Left ventricle myocardium inferior (tissue), 1 donor: Measurements from ENCODE around the gene NBAS. TPM values are rescaled to one million over a fixed set of nuclear protein-coding genes. Genes with fewer than 3 reads are reported as not detected.
"Not testable (repeated sequence)": the region's sequence is repeated elsewhere in the genome, so short reads cannot be mapped to it uniquely, and the experiment has no call there.

Source experiments
- DNase-seq: peaks from one replicate; pipeline ENCODE4 v3.0.0-alpha.2; 2020
- H3K27ac ChIP-seq: fragments of 200-600 bp; replicated peaks from 2 replicates; pipeline ENCODE4 v1.8.0; 2021
- H3K27me3 ChIP-seq: fragments of 200-600 bp; 2 replicates; pipeline ENCODE4 v1.8.0; 2021; ENCODE audit warnings: low read depth
- H3K36me3 ChIP-seq: fragments of 200-600 bp; 2 replicates; pipeline ENCODE4 v1.8.0; 2021
- H3K4me1 ChIP-seq: fragments of 200-600 bp; 2 replicates; pipeline ENCODE4 v1.8.0; 2021
- H3K4me3 ChIP-seq: fragments of 200-600 bp; 2 replicates; pipeline ENCODE4 v1.8.0; 2021; ENCODE audit warnings: mild to moderate bottlenecking, moderate library complexity
- H3K9me3 ChIP-seq: fragments of 200-600 bp; replicated peaks from 2 replicates; pipeline ENCODE4 v1.8.0; 2021
- intact Hi-C: fragments of 100-400 bp; cut with micrococcal nuclease; formaldehyde crosslinking; loops from one replicate; pipeline ENCODE4 v1.11.0; 2022
- total RNA-seq: library from RNA; stranded (reverse); fragmentation: NEBNext Ultra II Directional; extraction: Animal tissue kit (Norgen Biotek cat#: 25700); gene quantifications from one replicate; pipeline ENCODE4 v1.2.1, GENCODE V29; 2021
- TF ChIP-seq, protein P1 (sequence below): fragments of 200-600 bp; IDR thresholded peaks from 2 replicates; pipeline ENCODE4 v1.8.0; 2021; ENCODE audit warnings: antibody characterized with exemption, mild to moderate bottlenecking, borderline replicate concordance
- donor health status: DM: no; HTN: yes; CAD: no; lungs with severe emphysema.

NBAS gene
- total RNA-seq, 1 donor from 2014 or later, result 50.6 TPM

DNA sequence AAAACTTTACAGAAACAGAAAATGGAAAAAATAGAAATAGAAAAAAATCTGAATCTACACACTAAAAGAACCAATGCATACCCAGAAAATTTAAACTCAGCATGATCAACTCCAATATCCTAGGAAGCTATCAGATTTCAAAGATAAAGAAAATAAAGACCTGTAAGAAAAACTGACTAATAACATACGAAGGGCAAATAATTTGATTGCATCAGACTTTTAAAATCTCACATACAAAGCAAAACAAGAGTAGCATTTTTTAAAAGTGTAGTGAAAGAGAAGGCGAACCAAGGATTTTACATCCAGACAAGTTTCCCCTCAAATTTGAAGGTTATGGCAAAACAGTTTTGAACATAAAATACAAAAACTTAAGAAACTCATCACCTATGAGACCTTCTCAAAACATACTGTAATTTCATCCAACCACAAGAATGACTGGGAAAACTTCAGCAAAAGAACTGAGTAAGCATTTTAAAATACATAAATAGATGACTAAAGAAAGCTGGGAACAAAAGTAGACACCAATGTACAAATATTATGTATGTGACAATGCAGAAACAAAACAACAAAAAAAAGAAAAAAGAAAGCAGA lies 54.8 kb downstream of the NBAS start:
- Histone ChIP-seq H3K27me3 (no peaks in the 10 kb centered on the region), H3K4me1 (no peaks in the 10 kb centered on the region), H3K9me3 (no peaks in the 10 kb centered on the region), H3K4me3 (no peak overlapping the region), H3K27ac (no peak overlapping the region), H3K36me3 (peaks cover 48% of the 10 kb centered on the region)
- DNase-seq, result no peak
- TF ChIP-seq, protein P1, sequence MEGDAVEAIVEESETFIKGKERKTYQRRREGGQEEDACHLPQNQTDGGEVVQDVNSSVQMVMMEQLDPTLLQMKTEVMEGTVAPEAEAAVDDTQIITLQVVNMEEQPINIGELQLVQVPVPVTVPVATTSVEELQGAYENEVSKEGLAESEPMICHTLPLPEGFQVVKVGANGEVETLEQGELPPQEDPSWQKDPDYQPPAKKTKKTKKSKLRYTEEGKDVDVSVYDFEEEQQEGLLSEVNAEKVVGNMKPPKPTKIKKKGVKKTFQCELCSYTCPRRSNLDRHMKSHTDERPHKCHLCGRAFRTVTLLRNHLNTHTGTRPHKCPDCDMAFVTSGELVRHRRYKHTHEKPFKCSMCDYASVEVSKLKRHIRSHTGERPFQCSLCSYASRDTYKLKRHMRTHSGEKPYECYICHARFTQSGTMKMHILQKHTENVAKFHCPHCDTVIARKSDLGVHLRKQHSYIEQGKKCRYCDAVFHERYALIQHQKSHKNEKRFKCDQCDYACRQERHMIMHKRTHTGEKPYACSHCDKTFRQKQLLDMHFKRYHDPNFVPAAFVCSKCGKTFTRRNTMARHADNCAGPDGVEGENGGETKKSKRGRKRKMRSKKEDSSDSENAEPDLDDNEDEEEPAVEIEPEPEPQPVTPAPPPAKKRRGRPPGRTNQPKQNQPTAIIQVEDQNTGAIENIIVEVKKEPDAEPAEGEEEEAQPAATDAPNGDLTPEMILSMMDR, result no peak
- intact Hi-C loops, result no loop called here

DNA sequence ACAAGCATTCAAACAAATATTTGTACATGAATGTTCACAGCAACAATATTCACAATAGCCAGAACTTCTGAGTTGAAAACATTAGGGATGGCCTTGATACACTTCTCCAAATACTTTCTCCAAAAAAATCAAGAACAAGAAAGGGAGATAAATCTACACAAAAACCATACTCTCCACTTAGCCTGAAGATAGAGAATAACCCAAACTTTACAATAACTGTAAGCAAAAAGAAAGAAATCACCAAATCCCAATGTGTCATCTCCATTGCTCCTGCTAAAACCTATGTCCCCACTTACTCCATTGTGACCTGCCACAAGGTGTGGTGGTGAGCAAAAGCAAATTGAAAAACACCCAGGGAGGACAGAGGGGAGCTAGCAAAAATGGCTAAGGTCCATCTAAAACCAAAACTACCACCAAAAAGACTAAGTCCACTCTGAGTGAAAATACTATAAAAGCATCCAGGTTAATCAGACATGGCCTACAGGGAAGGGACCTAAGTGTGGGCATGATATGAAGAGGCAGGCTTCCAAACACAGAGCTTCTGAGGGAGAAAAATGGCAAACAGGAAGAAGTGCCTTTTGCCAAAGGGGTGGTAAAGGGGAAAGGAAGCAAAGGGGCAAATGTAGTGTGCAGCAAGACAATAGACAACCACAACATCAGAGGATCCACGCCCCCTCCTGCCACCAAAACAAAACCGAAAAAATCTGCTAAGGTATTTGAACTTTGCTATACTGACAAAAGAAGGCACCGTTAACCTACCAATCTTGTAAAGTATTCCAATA lies 56.1 kb downstream of the NBAS start:
- TF ChIP-seq, protein P1, result no peak
- no peak overlapping the region for H3K4me3 ChIP-seq
- no peaks in the 10 kb centered on the region for H3K9me3 ChIP-seq
- peaks cover 38% of the 10 kb centered on the region for H3K36me3 ChIP-seq
- intact Hi-C loops, result no loop called here
- H3K4me1 ChIP-seq, result no peaks in the 10 kb centered on the region
- no peaks in the 10 kb centered on the region for H3K27me3 ChIP-seq
- DNase-seq, result no peak
- H3K27ac ChIP-seq, result no peak overlapping the region

DNA sequence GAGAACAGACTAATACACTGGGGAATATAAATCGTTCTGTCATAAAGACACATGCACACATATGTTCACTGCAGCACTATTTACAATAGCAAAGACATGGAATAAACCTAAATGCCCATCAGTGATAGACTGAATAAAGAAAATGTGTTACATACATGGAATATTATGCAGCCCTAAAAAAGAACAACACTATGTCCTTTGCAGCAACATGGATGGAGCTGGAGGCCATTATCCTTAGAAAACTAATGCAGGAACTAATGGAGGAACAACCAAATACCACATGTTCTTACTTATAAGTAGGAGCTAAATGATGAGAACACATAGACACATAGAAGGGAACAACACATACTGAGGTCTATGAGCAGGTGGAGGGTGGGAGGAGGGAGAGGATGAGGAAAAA lies 61.9 kb downstream of the NBAS start:
- intact Hi-C loops, DNase-seq, H3K9me3 ChIP-seq, H3K4me3 ChIP-seq, H3K27ac ChIP-seq, H3K4me1 ChIP-seq, H3K27me3 ChIP-seq: not testable (repeated sequence)
- H3K36me3 ChIP-seq, result peaks cover 41% of the 10 kb centered on the region

DNA sequence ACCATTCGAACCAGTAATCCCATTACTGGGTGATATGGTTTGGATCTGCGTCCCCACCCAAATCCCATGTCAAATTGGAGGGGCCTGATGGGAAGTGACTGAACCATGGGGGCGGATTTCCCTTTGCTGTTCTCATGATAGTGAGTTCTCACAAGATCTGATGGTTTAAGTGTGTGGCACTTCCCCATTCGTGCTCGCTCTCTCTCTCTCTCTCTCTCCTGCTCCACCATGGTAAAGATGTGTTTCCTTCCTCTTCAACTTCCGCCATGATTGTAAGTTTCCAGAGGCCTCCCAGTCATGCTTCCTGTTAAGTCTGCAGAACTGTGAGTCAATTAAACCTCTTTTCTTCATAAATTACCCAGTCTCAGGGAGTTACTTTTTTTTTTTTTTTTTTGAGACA lies 62.6 kb downstream of the NBAS start:
- H3K36me3 ChIP-seq, result peaks cover 34% of the 10 kb centered on the region
- peaks cover 9% of the 10 kb centered on the region for H3K4me1 ChIP-seq
- H3K4me3 ChIP-seq, result no peak overlapping the region
- peaks cover 6% of the 10 kb centered on the region for H3K9me3 ChIP-seq
- TF ChIP-seq, protein P1, result no peak
- no peaks in the 10 kb centered on the region for H3K27me3 ChIP-seq
- no peak for DNase-seq
- no peak overlapping the region for H3K27ac ChIP-seq
- intact Hi-C loops, result no loop called here

DNA sequence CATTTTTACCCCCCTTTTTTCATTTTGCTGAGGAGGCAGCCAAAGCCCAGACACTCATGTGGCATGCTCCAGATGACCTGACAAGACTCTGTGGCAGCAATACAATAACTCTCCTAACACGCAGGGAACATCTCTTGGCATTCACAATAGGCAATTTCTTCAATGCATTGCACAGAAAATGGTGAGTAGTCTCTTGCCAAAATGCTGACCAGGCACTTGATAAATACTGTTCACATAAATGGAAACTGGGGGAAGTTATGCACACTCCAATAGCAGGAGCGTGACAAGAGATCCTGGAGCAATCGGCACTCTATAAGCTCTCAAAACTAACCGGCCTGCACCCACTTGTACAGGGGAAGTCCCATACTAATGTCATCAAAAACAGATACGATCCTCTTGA lies 66.3 kb downstream of the NBAS start:
- H3K27me3 ChIP-seq, result no peaks in the 10 kb centered on the region
- H3K4me1 ChIP-seq, result peaks cover 9% of the 10 kb centered on the region
- H3K9me3 ChIP-seq, result peaks cover 6% of the 10 kb centered on the region
- peaks cover 17% of the 10 kb centered on the region for H3K36me3 ChIP-seq
- no peak for DNase-seq
- TF ChIP-seq, protein P1, result no peak
- no peak overlapping the region for H3K27ac ChIP-seq
- H3K4me3 ChIP-seq, result no peak overlapping the region
- intact Hi-C loops, result no loop called here

DNA sequence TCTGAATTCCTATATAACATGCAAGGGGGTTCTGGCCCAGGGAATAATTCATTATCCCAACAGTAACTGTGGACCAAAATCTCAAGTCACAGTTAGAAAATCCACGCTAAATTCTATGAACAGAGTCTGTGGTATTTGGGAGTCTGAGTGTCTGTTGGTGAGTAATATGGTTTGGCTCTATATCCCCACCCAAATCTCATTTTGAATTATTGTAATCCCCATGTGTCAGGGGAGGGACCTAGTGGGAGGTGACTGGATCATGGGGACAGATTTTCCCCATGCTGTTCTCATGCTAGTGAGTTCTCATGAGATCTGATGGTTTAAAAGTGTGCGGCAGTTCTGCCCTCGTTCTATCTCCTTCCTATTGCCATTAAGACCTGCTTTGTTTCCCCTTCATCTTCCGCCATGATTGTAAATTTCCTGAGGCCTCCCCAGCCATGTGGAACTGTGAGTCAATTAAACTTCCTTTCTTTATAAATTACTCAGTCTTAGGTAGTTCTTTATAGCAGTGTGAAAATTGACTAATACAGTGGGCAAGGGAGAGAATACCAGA lies 68.3 kb downstream of the NBAS start:
- no peak overlapping the region for H3K4me3 ChIP-seq
- peaks cover 11% of the 10 kb centered on the region for H3K36me3 ChIP-seq
- no peak for DNase-seq
- intact Hi-C loops, result no loop called here
- no peaks in the 10 kb centered on the region for H3K9me3 ChIP-seq
- TF ChIP-seq, protein P1, result no peak
- H3K27me3 ChIP-seq, result no peaks in the 10 kb centered on the region
- no peak overlapping the region for H3K27ac ChIP-seq
- H3K4me1 ChIP-seq, result peaks cover 9% of the 10 kb centered on the region
